H9 (cell line): ENCODE data around the gene MYO1D. TPM values are rescaled to one million over a fixed set of nuclear protein-coding genes. Genes with fewer than 3 reads are reported as not detected.

Experiments
- DNase-seq: peaks from one replicate; pipeline ENCODE4 v3.0.0-alpha.2; 2017
- H2AFZ ChIP-seq: one replicate; pipeline ENCODE4 v1.6.1; 2013; ENCODE audit warnings: mild to moderate bottlenecking, low read length, control low read depth, moderate library complexity
- H2AK5ac ChIP-seq: 2 replicates; pipeline ENCODE4 v1.6.1; 2013; ENCODE audit warnings: low read length, control low read depth, mixed read lengths; ENCODE audit not compliant: insufficient read length
- H2BK120ac ChIP-seq: one replicate; pipeline ENCODE4 v1.6.1; 2013; ENCODE audit warnings: low read depth, mild to moderate bottlenecking, low read length, control low read depth, inconsistent platforms; ENCODE audit not compliant: poor library complexity, severe bottlenecking
- H2BK12ac ChIP-seq: 2 replicates; pipeline ENCODE4 v1.6.1; 2013; ENCODE audit warnings: low read length, control low read depth, mixed read lengths, low read depth; ENCODE audit not compliant: insufficient read length
- H2BK15ac ChIP-seq: 2 replicates; pipeline ENCODE4 v1.6.1; 2013; ENCODE audit warnings: low read depth, low read length, control low read depth
- H2BK20ac ChIP-seq: one replicate; pipeline ENCODE4 v1.6.1; 2013; ENCODE audit warnings: low read depth, mild to moderate bottlenecking, low read length, control low read depth, inconsistent platforms; ENCODE audit not compliant: poor library complexity, severe bottlenecking
- H2BK5ac ChIP-seq: 2 replicates; pipeline ENCODE4 v1.6.1; 2013; ENCODE audit warnings: low read length, control low read depth, mixed read lengths; ENCODE audit not compliant: insufficient read length
- H3K14ac ChIP-seq: 2 replicates; pipeline ENCODE4 v1.6.1; 2013; ENCODE audit warnings: low read length, control low read depth; ENCODE audit not compliant: insufficient read depth
- H3K18ac ChIP-seq: 2 replicates; pipeline ENCODE4 v1.6.1; 2013; ENCODE audit warnings: low read depth, mild to moderate bottlenecking, mixed read lengths, low read length, control low read depth; ENCODE audit not compliant: insufficient read length
- H3K23ac ChIP-seq: 2 replicates; pipeline ENCODE4 v1.6.1; 2013; ENCODE audit warnings: low read length, control low read depth, mixed read lengths, low read depth; ENCODE audit not compliant: insufficient read length
- H3K23me2 ChIP-seq: 2 replicates; pipeline ENCODE4 v1.6.1; 2013; ENCODE audit warnings: low read depth, mild to moderate bottlenecking, mixed read lengths, low read length, control low read depth; ENCODE audit not compliant: insufficient read length, poor library complexity, severe bottlenecking
- H3K27ac ChIP-seq: 2 replicates; pipeline ENCODE4 v1.5.1; 2013; ENCODE audit warnings: low read length, control low read depth, mixed read lengths, low read depth; ENCODE audit not compliant: insufficient read length
- H3K27me3 ChIP-seq: 2 replicates; pipeline ENCODE4 v1.6.1; 2013; ENCODE audit warnings: low read length, control low read depth, inconsistent platforms; ENCODE audit not compliant: insufficient read depth
- H3K4ac ChIP-seq: 2 replicates; pipeline ENCODE4 v1.6.1; 2013; ENCODE audit warnings: low read depth, mild to moderate bottlenecking, control low read depth, inconsistent platforms, low read length, moderate library complexity
- H3K4me1 ChIP-seq: 2 replicates; pipeline ENCODE4 v1.6.1; 2013; ENCODE audit warnings: low read length, control low read depth, inconsistent platforms; ENCODE audit not compliant: insufficient read depth
- H3K4me2 ChIP-seq: 2 replicates; pipeline ENCODE4 v1.6.1; 2013; ENCODE audit warnings: low read length, control low read depth, mixed read lengths; ENCODE audit not compliant: insufficient read length, insufficient read depth
- H3K56ac ChIP-seq: 2 replicates; pipeline ENCODE4 v1.6.1; 2013; ENCODE audit warnings: low read depth, mild to moderate bottlenecking, mixed read lengths, low read length, control low read depth; ENCODE audit not compliant: insufficient read length
- H3K79me1 ChIP-seq: 2 replicates; pipeline ENCODE4 v1.6.1; 2013; ENCODE audit warnings: low read depth, mild to moderate bottlenecking, moderate library complexity, low read length, control low read depth, inconsistent platforms; ENCODE audit not compliant: insufficient read depth, poor library complexity, severe bottlenecking
- H3K79me2 ChIP-seq: 2 replicates; pipeline ENCODE4 v1.6.1; 2013; ENCODE audit warnings: low read length, control low read depth, inconsistent platforms; ENCODE audit not compliant: insufficient read depth
- H3K9ac ChIP-seq: 2 replicates; pipeline ENCODE4 v1.6.1; 2013; ENCODE audit warnings: low read length, control low read depth, mixed read lengths; ENCODE audit not compliant: insufficient read length; ENCODE audit errors: extremely low read depth
- H3K9me3 ChIP-seq: one replicate; pipeline ENCODE4 v1.6.1; 2013; ENCODE audit warnings: low read depth, low read length, inconsistent platforms; ENCODE audit not compliant: control insufficient read depth
- H3T11ph ChIP-seq: one replicate; pipeline ENCODE4 v1.6.1; 2013; ENCODE audit warnings: mild to moderate bottlenecking, low read length, control low read depth, inconsistent platforms
- H4K20me1 ChIP-seq: one replicate; pipeline ENCODE4 v1.6.1; 2013; ENCODE audit not compliant: control insufficient read depth, insufficient read length, insufficient read depth
- H4K5ac ChIP-seq: 2 replicates; pipeline ENCODE4 v1.6.1; 2013; ENCODE audit warnings: low read depth, mild to moderate bottlenecking, mixed read lengths, low read length, control low read depth; ENCODE audit not compliant: insufficient read length
- H4K8ac ChIP-seq: replicated peaks from 2 replicates; pipeline ENCODE4 v1.6.1; 2013; ENCODE audit warnings: low read length, control low read depth, mixed read lengths, low read depth; ENCODE audit not compliant: insufficient read length
- H4K91ac ChIP-seq: 2 replicates; pipeline ENCODE4 v1.6.1; 2013; ENCODE audit warnings: low read depth, mild to moderate bottlenecking, moderate library complexity, mixed read lengths, low read length, control low read depth; ENCODE audit not compliant: insufficient read length
- H3K27ac Mint-ChIP-seq, 3 experiments: 2 replicates in 2 of 3; 3 replicates in 1 of 3; pipeline ENCODE4 v1.8.0; 2020 to 2021; ENCODE audit warnings: mixed read lengths in 3 of 3, mild to moderate bottlenecking in 1 of 3, moderate library complexity in 1 of 3
- H3K27me3 Mint-ChIP-seq: 2 replicates; pipeline ENCODE4 v1.8.0; 2021; ENCODE audit warnings: low read depth, mild to moderate bottlenecking, moderate library complexity, mixed read lengths
- H3K36me3 Mint-ChIP-seq, 3 experiments: 2 replicates in 2 of 3; 3 replicates in 1 of 3; pipeline ENCODE4 v1.8.0; 2020 to 2021; ENCODE audit warnings: low read depth in 3 of 3, mixed read lengths in 3 of 3; ENCODE audit not compliant: insufficient read depth in 1 of 3
- H3K4me1 Mint-ChIP-seq, 2 experiments: 2 replicates each; pipeline ENCODE4 v1.8.0; 2020; ENCODE audit warnings: mixed read lengths in 2 of 2
- H3K4me3 Mint-ChIP-seq, 2 experiments: 2 replicates in 1 of 2; 3 replicates in 1 of 2; pipeline ENCODE4 v1.8.0; 2020 to 2021; ENCODE audit warnings: mild to moderate bottlenecking in 2 of 2, mixed read lengths in 2 of 2, moderate library complexity in 1 of 2
- H3K9me3 Mint-ChIP-seq, 2 experiments: 2 replicates in 1 of 2; 3 replicates in 1 of 2; pipeline ENCODE4 v1.8.0; 2020; ENCODE audit warnings: mild to moderate bottlenecking in 2 of 2, mixed read lengths in 2 of 2, moderate library complexity in 1 of 2
- CTCF ChIP-seq: fragments of 200-600 bp; sonication (generic); conservative IDR thresholded peaks from 3 replicates; pipeline ENCODE4 v1.8.0; 2021; ENCODE audit warnings: antibody characterized with exemption, mild to moderate bottlenecking
- total RNA-seq: library from RNA; stranded (reverse); gene quantifications from 2 replicates; pipeline ENCODE4 v1.2.1, GENCODE V29; 2021

MYO1D gene
- total RNA-seq, 1 experiment from 2014 or later, result 19.0 TPM

DNA sequence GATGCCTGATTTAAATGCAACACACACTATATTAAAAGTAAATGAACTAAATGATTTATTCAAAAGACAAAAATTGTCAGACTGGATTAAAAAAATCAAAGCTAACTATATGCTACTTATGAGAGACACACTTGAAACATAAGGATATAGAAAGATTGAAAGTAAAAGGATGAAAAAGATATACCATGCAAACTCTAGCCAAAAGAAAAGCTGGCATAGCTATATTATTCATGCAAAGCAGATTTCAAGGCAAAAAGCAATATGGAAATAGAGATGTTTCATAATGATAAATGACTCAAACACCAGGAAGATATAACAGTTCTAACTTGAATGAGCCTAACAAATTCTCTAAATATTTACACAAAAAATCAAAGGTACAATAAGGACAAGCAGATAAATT is 149.2 kb downstream of the MYO1D start:
- Histone ChIP-seq H4K5ac (no peak overlapping the region), H3K23me2 (no peaks in the 10 kb centered on the region), H4K91ac (no peak overlapping the region), H3K4ac (no peak overlapping the region), H3K27ac (no peak overlapping the region), H3K14ac (no peak overlapping the region), H3K9ac (no peak overlapping the region), H2BK12ac (no peak overlapping the region), H3T11ph (no peak overlapping the region), H3K56ac (no peak overlapping the region), H2BK5ac (no peak overlapping the region), H3K79me1 (no peaks in the 10 kb centered on the region), H3K9me3 (no peaks in the 10 kb centered on the region), H2BK120ac (no peak overlapping the region), H4K8ac (no peak overlapping the region), H3K4me2 (no peak overlapping the region), H3K79me2 (no peaks in the 10 kb centered on the region), H2AK5ac (no peak overlapping the region), H3K4me1 (no peaks in the 10 kb centered on the region), H3K18ac (no peak overlapping the region), H3K27me3 (no peaks in the 10 kb centered on the region), H3K23ac (no peak overlapping the region), H2BK20ac (no peak overlapping the region), H4K20me1 (no peaks in the 10 kb centered on the region), H2AFZ (no peak overlapping the region), H2BK15ac (no peak overlapping the region)
- Mint-ChIP-seq H3K4me1 (0 out of 4 replicates have a peak, but pooled peaks cover 0 to 2% of the 10 kb centered on the region in 2 experiments), H3K27me3 (no peaks in the 10 kb centered on the region), H3K27ac (no peak overlapping the region), H3K9me3 (peaks cover 8 to 14% of the 10 kb centered on the region in 2 experiments), H3K4me3 (no peak overlapping the region), H3K36me3 (peaks cover 17 to 23% (median 20%) of the 10 kb centered on the region in 3 experiments; a peak in 6 of 7 replicates)
- DNase-seq, result no peak
- TF ChIP-seq CTCF, result no peak
